ENCODE measurements around the gene D2HGDH.

The D2HGDH gene

GRCh38 chr2:241762933-241763369 lies 28.5 kb downstream of the D2HGDH start:
- H3K4me1 ChIP-seq = no peaks in the 10 kb centered on the region
- H3K4me3 ChIP-seq = no peak overlapping the region
- H3K27ac ChIP-seq = no peak overlapping the region
- DNase-seq = peak in 1 of 2 donors; percentile 60
- peaks cover 4 to 47% (median 14%) of the 10 kb centered on the region in 3 donors for H3K36me3 ChIP-seq
- H3K9me3 ChIP-seq = no peaks in the 10 kb centered on the region
- TF ChIP-seq CTCF (IDR thresholded peaks at IDR 0.05) = no peak
- intact Hi-C loops (cut with DNase I; ENCODE audit: low total_unique reads) = no loop called here
- no peaks in the 10 kb centered on the region for H3K27me3 ChIP-seq

- no peak overlapping the region for H3K4me3 ChIP-seq
- no peak for TF ChIP-seq CTCF (IDR thresholded peaks at IDR 0.05)
- DNase-seq = peak in 1 of 2 donors; percentile 51
- intact Hi-C loops (cut with DNase I; ENCODE audit: low total_unique reads) = no loop called here
- no peaks in the 10 kb centered on the region for H3K9me3 ChIP-seq
- peaks cover 4 to 53% (median 16%) of the 10 kb centered on the region in 3 donors for H3K36me3 ChIP-seq
- no peak overlapping the region for H3K27ac ChIP-seq
- no peaks in the 10 kb centered on the region for H3K4me1 ChIP-seq
- no peaks in the 10 kb centered on the region for H3K27me3 ChIP-seq
Observed at GRCh38 chr2:241763551-241764274, 29.3 kb downstream of the D2HGDH start.

- Histone ChIP-seq H3K9me3 (no peaks in the 10 kb centered on the region), H3K36me3 (peaks cover 4 to 51% (median 16%) of the 10 kb centered on the region in 3 donors), H3K4me3 (no peak overlapping the region), H3K27ac (no peak overlapping the region), H3K27me3 (no peaks in the 10 kb centered on the region), H3K4me1 (no peaks in the 10 kb centered on the region)
- peak in 1 of 2 donors; percentile 55 for DNase-seq
- no peak for TF ChIP-seq CTCF (IDR thresholded peaks at IDR 0.05)
- intact Hi-C loops (cut with DNase I; ENCODE audit: low total_unique reads) = no loop called here
Observed at GRCh38 chr2:241764275-241765241, 30.1 kb downstream of the D2HGDH start.

DNA sequence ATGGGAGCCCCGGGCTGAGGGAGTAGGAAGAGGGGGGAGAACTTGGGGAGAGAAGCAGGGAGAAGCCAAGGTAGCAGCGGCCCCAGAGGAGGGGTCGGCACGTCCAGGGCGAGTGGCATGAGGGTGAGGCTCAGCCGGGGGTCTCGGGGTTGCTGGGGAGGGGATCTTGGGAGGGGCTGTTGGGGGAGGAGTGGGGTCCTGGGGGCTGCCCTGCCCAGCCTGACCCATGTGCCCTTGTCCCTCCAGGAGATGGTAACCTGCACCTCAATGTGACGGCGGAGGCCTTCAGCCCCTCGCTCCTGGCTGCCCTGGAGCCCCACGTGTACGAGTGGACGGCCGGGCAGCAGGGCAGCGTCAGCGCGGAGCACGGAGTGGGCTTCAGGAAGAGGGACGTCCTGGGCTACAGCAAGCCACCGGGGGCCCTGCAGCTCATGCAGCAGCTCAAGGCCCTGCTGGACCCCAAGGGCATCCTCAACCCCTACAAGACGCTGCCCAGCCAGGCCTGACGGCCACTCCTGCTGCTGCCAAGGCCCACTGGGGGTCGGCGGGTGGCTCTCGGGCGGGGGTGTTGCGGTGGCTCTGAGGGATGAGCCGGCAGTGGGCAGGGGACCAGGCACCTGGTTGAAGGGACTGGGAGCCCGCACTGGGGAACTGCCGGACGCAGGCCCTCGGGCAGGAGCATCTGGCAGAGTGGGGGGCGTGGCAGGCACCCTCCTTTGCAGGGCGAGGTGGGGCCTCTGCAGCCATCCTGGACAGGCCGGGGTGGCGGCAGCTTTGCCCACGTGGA lies 33.2 kb downstream of the D2HGDH start:
- H3K27me3 ChIP-seq = peaks cover 0 to 28% of the 10 kb centered on the region in 2 donors
- TF ChIP-seq CTCF (IDR thresholded peaks at IDR 0.05) = no peak
- no peaks in the 10 kb centered on the region for H3K9me3 ChIP-seq
- peak in 1 of 2 donors; percentile 71 for DNase-seq
- H3K36me3 ChIP-seq = peaks cover 0 to 36% (median 5%) of the 10 kb centered on the region in 3 donors
- intact Hi-C loops (cut with DNase I; ENCODE audit: low total_unique reads) = no loop called here
- no peak overlapping the region for H3K27ac ChIP-seq
- H3K4me1 ChIP-seq = peaks cover 0 to 10% (median 6%) of the 10 kb centered on the region in 4 donors
- no peak overlapping the region for H3K4me3 ChIP-seq

DNA sequence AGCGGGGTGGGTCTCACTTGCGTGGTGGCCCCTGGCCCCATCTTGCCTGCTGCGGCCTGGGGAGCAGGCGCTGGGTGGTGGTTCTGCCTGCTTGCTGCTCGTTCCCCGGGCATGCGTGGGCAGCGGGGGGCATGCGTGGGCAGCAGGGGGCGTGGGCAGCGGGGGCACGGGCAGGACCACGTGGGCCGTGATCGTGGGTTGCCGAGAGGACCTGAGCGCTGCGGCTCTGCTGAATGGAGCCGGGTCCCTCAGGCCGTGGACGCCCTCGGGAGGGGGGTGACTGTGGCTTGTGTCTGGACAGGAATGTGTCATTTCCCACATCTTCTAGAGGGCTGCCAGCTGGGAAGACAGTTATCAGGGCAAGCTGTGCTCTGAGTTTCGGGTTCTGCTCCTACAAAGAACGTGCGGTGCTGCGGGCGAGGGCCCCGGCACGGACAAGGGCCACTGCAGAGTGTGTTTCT lies 33.9 kb downstream of the D2HGDH start:
- intact Hi-C loops (cut with DNase I; ENCODE audit: low total_unique reads) = no loop called here
- no peak for DNase-seq

More for the DNA sequence above, 33.9 kb downstream of the D2HGDH start:
- TF ChIP-seq CTCF (IDR thresholded peaks at IDR 0.05) = no peak
- H3K36me3 ChIP-seq = peaks cover 0 to 30% (median 5%) of the 10 kb centered on the region in 3 donors
- H3K27ac ChIP-seq = no peak overlapping the region
- peaks cover 0 to 34% of the 10 kb centered on the region in 2 donors for H3K27me3 ChIP-seq
- no peaks in the 10 kb centered on the region for H3K9me3 ChIP-seq
- no peak overlapping the region for H3K4me3 ChIP-seq
- H3K4me1 ChIP-seq = peaks cover 0 to 10% (median 6%) of the 10 kb centered on the region in 4 donors
